ENCODE results near the gene DNAH1.

DNA sequence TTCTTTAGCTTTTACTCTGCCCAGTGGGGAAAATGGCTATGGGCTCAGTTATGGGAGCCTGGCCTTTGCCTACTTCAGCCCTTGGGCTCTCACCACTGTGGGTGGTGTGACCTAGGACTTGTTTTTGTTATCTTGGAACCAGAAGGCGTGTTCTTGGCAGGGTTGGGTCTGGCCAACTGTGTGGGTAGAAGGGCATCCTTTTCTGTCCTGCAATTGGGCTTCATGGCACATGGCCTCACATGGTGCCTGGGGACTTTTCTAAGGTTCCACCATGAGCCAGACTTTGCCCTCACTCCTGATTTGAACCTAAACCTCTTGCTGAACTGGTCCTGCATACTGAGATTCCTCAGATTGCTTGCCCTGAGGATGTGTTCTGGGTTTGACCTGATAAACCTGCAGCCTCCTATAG lies 26.8 kb upstream of the DNAH1 start:
- TF ChIP-seq, protein P1, sequence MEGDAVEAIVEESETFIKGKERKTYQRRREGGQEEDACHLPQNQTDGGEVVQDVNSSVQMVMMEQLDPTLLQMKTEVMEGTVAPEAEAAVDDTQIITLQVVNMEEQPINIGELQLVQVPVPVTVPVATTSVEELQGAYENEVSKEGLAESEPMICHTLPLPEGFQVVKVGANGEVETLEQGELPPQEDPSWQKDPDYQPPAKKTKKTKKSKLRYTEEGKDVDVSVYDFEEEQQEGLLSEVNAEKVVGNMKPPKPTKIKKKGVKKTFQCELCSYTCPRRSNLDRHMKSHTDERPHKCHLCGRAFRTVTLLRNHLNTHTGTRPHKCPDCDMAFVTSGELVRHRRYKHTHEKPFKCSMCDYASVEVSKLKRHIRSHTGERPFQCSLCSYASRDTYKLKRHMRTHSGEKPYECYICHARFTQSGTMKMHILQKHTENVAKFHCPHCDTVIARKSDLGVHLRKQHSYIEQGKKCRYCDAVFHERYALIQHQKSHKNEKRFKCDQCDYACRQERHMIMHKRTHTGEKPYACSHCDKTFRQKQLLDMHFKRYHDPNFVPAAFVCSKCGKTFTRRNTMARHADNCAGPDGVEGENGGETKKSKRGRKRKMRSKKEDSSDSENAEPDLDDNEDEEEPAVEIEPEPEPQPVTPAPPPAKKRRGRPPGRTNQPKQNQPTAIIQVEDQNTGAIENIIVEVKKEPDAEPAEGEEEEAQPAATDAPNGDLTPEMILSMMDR (IDR thresholded peaks at IDR 0.05 in 8 of 11, conservative IDR thresholded peaks at IDR 0.05 in 3 of 11), result no peak
- TF ChIP-seq POLR2A (IDR thresholded peaks at IDR 0.05) (no peak), POLR2AphosphoS5 (IDR thresholded peaks at IDR 0.05) (no peak)
